Kidney epithelial cell (primary cell): ENCODE data around the gene NBAS. TPM values are rescaled to one million over a fixed set of nuclear protein-coding genes. Genes with fewer than 3 reads are reported as not detected.

ENCODE experiments used
- DNase-seq: peaks from one replicate; pipeline ENCODE4 v3.0.0-alpha.2; 2010; ENCODE audit warnings: low read depth
- H3K27me3 ChIP-seq: 2 replicates; pipeline ENCODE4 v1.6.0; 2011; ENCODE audit warnings: low read length; ENCODE audit not compliant: control insufficient read depth, insufficient read depth
- H3K36me3 ChIP-seq: 2 replicates; pipeline ENCODE4 v1.5.1; 2011; ENCODE audit warnings: low read length; ENCODE audit not compliant: control insufficient read depth, insufficient read depth
- H3K4me3 ChIP-seq: 2 replicates; pipeline ENCODE4 v1.5.1; 2011; ENCODE audit warnings: low read depth, mild to moderate bottlenecking, control low read depth, low read length
- CTCF ChIP-seq: IDR thresholded peaks from 2 replicates; pipeline ENCODE4 v1.5.1; 2011; ENCODE audit warnings: mild to moderate bottlenecking, moderate library complexity, low read length, control low read depth, inconsistent platforms; ENCODE audit not compliant: insufficient read depth, poor library complexity, severe bottlenecking
- total RNA-seq: library from RNA; depleted of rRNA; stranded (reverse); fragments of >200 nt; gene quantifications from 2 replicates; pipeline ENCODE4 v1.2.3, GENCODE V29; 2015

NBAS gene
- total RNA-seq, 1 donor from 2014 or later, result 67.0 TPM

- no peak for DNase-seq
- TF ChIP-seq CTCF, result no peak
- H3K4me3 ChIP-seq, result no peak overlapping the region
- H3K36me3 ChIP-seq, result no peaks in the 10 kb centered on the region
- H3K27me3 ChIP-seq, result no peaks in the 10 kb centered on the region
These were observed 135.4 kb downstream of the NBAS start for GRCh38 chr2:15425712-15426111.

DNA sequence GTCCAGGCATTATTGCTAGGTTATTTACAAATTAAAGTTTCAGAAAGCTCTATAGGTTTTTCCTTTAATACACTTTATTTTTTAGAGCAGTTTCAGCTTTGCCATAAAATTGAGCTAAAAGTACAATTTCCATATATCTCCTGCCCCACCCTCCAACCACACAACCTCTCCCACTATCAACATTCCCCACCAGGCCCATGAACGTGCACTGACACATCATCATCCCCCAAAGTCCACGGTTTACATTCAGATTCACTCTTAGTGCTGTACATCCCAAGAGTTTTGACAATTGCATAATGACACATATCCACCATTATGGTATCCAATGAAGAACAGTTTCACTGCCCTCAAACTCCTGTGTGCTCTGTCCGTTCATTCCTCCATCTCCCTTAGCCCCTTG is 139.4 kb downstream of the NBAS start:
- no peak for DNase-seq
- Histone ChIP-seq H3K27me3 (no peaks in the 10 kb centered on the region), H3K4me3 (no peak overlapping the region), H3K36me3 (no peaks in the 10 kb centered on the region)
- no peak for TF ChIP-seq CTCF

GRCh38 chr2:15415748-15416147 is 145.4 kb downstream of the NBAS start:
- Histone ChIP-seq H3K4me3 (no peak overlapping the region), H3K36me3 (no peaks in the 10 kb centered on the region), H3K27me3 (no peaks in the 10 kb centered on the region)
- DNase-seq, result no peak
- no peak for TF ChIP-seq CTCF

DNA sequence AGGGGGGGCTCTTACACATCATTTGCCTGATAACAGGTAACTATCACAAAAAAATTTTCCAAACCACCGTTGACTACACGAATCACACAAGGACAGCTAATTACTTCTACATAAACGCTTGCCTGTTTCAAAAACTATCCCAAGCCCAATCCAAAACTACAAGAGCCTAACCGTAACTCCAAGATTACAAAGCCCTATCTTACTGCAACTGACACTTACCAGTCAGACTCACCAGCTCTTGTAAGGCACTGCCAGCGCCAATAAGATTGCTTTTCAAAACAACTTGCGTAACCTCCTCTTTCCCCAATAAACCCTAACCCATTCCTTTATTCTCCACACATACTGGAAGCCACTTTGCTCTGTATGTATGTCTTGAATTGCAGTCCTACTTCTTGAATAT is 148.4 kb downstream of the NBAS start:
- no peak for TF ChIP-seq CTCF

DNA sequence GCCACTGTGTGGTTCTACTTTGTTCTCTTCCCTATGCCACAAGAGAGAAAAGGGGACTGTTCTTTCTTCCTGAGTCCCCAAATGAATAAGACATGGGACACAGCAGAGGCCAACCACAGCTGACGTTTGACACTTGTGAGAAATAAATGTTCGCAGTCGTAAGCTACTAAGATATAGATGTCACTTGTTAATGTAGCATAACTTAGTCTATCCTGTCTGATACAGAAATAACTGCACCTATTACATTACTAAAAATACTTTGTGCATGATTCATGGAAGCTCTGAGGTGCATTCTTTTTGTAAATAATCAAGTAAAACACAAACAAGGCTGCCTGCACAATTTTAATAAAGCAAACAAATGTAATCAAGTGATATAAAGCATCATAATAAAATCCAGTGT is 148.8 kb downstream of the NBAS start:
- no peaks in the 10 kb centered on the region for H3K27me3 ChIP-seq
- no peak for DNase-seq
- no peaks in the 10 kb centered on the region for H3K36me3 ChIP-seq
- no peak overlapping the region for H3K4me3 ChIP-seq
- TF ChIP-seq CTCF, result no peak

More for the DNA sequence above, 148.4 kb downstream of the NBAS start:
- no peaks in the 10 kb centered on the region for H3K36me3 ChIP-seq
- no peak for DNase-seq
- no peaks in the 10 kb centered on the region for H3K27me3 ChIP-seq
- no peak overlapping the region for H3K4me3 ChIP-seq

GRCh38 chr2:15410884-15411283 is 150.2 kb downstream of the NBAS start:
- H3K4me3 ChIP-seq, result no peak overlapping the region
- TF ChIP-seq CTCF, result no peak
- no peaks in the 10 kb centered on the region for H3K27me3 ChIP-seq
- no peak for DNase-seq
- H3K36me3 ChIP-seq, result no peaks in the 10 kb centered on the region
